Heart left ventricle (tissue), 16 donors: ENCODE data around the gene ARHGEF11. TPM values are rescaled to one million over a fixed set of nuclear protein-coding genes. Genes with fewer than 3 reads are reported as not detected.

Experiments
- ATAC-seq, 4 donors: fragments of 200-7000 bp; cut with Tn5 transposase; one replicate each; pipeline ENCODE4 v1.9.1; 2020 to 2022; ENCODE audit warnings: moderate library complexity in 4 of 4, mild to moderate bottlenecking in 3 of 4, moderate number of reproducible peaks in 1 of 4
- DNase-seq, 5 donors: peaks; one replicate each; pipeline ENCODE4 v3.0.0-alpha.2; 2020
- H3K27ac ChIP-seq, 12 donors: fragments of 200-600 bp; sonication (generic) in 4 of 12; one replicate each; pipeline versions ENCODE4 v1.5.0 to v1.8.0; 2016 to 2022; ENCODE audit warnings: mild to moderate bottlenecking in 2 of 12
- H3K27me3 ChIP-seq, 9 donors: fragments of 200-600 bp; sonication (generic) in 2 of 9; one replicate each; pipeline versions ENCODE4 v1.5.1 to v1.8.0; 2016 to 2022; ENCODE audit warnings: mild to moderate bottlenecking in 3 of 9
- H3K36me3 ChIP-seq, 9 donors: fragments of 200-600 bp; sonication (generic) in 2 of 9; one replicate each; pipeline versions ENCODE4 v1.5.0 to v1.8.0; 2018 to 2022; ENCODE audit warnings: mild to moderate bottlenecking in 2 of 9
- H3K4me1 ChIP-seq, 12 donors: fragments of 200-600 bp; sonication (generic) in 4 of 12; one replicate each; pipeline versions ENCODE4 v1.5.0 to v1.8.0; 2016 to 2022; ENCODE audit warnings: mild to moderate bottlenecking in 3 of 12
- H3K4me3 ChIP-seq, 12 donors: fragments of 200-600 bp; sonication (generic) in 4 of 12; one replicate each; pipeline versions ENCODE4 v1.5.0 to v1.8.0; 2017 to 2022; ENCODE audit warnings: mild to moderate bottlenecking in 9 of 12, moderate library complexity in 4 of 12
- H3K9me3 ChIP-seq, 12 donors: fragments of 200-600 bp; sonication (generic) in 4 of 12; one replicate each; pipeline versions ENCODE4 v1.5.0 to v1.8.0; 2016 to 2022; ENCODE audit warnings: mild to moderate bottlenecking in 1 of 12
- CTCF ChIP-seq, 12 donors: fragments of 200-600 bp; sonication (generic) in 4 of 12; IDR thresholded peaks; one replicate each; pipeline versions ENCODE4 v1.5.0 to v1.8.0; 2018 to 2022; ENCODE audit warnings: antibody characterized with exemption in 12 of 12, mild to moderate bottlenecking in 5 of 12
- POLR2A ChIP-seq, 2 donors: fragments of 450-650 bp; IDR thresholded peaks; one replicate each; pipeline ENCODE4 v1.6.1; 2017; ENCODE audit warnings: antibody characterized with exemption in 2 of 2, mild to moderate bottlenecking in 2 of 2, moderate library complexity in 2 of 2
- WGBS, 4 donors: extraction: QIAGEN DNeasy Blood & Tissue Kit in 2 of 4; methylation state at CpG; one replicate each; pipeline versions ENCODE4 v1.1.5 to v1.1.7; 2013 to 2018; 5-methylcytosine and 5-hydroxymethylcytosine counted together
- intact Hi-C, 10 donors: fragments of 100-400 bp; cut with DNase I; formaldehyde crosslinking; loops; one replicate each; pipeline versions ENCODE4 v1.11.1 to v1.14.2; 2022
- polyA plus RNA-seq, 2 donors: library from polyadenylated mRNA; stranded (reverse); fragments of 200-250 nt; gene quantifications; one replicate each; pipeline ENCODE4 v1.2.3, GENCODE V29; 2013
- total RNA-seq, 9 donors: library from RNA; depleted of rRNA in 2 of 9; stranded (reverse); fragments of >200 nt in 2 of 9; fragmentation: NEBNext Ultra II Directional in 3 of 9; extraction: Animal tissue kit (Norgen Biotek cat#: 25700) in 3 of 9; gene quantifications; one replicate each; pipeline versions ENCODE4 v1.1.0 to v1.2.4, GENCODE V29; 2016 to 2023
- donor health status: ischemic (EF 13 %, LVEDD 7.1; RV severe dilation, severe dysfunction).
- donor health status: healthy with polysubstance abuse.
- donor health status: DM: no; HTN: yes; CAD: no.
- donor health status: DM: no; HTN: no; CAD: no.
- donor health status: ischemic (EF 25% LVEDD 6.9; RV normal size, moderate dysfunction).
- donor health status: ischemic (EF 25% LVEDD 5.7; RV mildly dilated, moderate dysfunction).
- donor health status: healthy.
- donor health status: DM: yes; HTN: yes; CAD: no.
- donor health status: ischemic (EF 35%, LVEDD 5.7; RV mildly dilated, moderate dysfunction).
- donor health status: nonischemic (EF 11% LVEDD 7.7; RV severe dilation, severe dysfunction).
- donor health status: DM: yes; HTN: yes; CAD: no.
- donor health status: PGD.
- donor health status: ischemic (EF 29% LVEDD 5.4; RV normal size, mild dysfunction).
- donor health status: nonischemic (EF 23%, LVEDD 6.1; RV moderate dilation, normal function).

The ARHGEF11 gene
- total and polyA plus RNA-seq, 11 donors: 12.2 to 44.1 (median 30.0) TPM

- Histone ChIP-seq H3K4me3 (no peak overlapping the region), H3K27me3 (peaks cover 0 to 27% (median 0%) of the 10 kb centered on the region in 9 donors), H3K36me3 (peaks cover 0 to 64% (median 27%) of the 10 kb centered on the region in 9 donors), H3K9me3 (no peaks in the 10 kb centered on the region), H3K4me1 (peaks cover 0 to 75% (median 31%) of the 10 kb centered on the region in 12 donors), H3K27ac (no peak overlapping the region)
- no peak for ATAC-seq
- intact Hi-C loops: no loop called here
- TF ChIP-seq POLR2A (IDR thresholded peaks at IDR 0.05) (no peak), CTCF (IDR thresholded peaks at IDR 0.05) (no peak)
- 95 to 97% (median 95%) methylated on average over 13 to 16 of the region's 16 CpGs for WGBS, 4 donors
- DNase-seq: peak in 1 of 5 donors; percentile 44
Observed at GRCh38 chr1:156906206-156906906, 139.2 kb downstream of the ARHGEF11 start.

GRCh38 chr1:156905651-156906050 lies 139.9 kb downstream of the ARHGEF11 start:
- WGBS, 4 donors: 42 to 66% (median 61%) methylated on average over 4 of the region's 4 CpGs
- Histone ChIP-seq H3K4me1 (peaks cover 0 to 81% (median 38%) of the 10 kb centered on the region in 12 donors), H3K27me3 (peaks cover 0 to 27% (median 0%) of the 10 kb centered on the region in 9 donors), H3K36me3 (peaks cover 0 to 59% (median 24%) of the 10 kb centered on the region in 9 donors), H3K4me3 (no peak overlapping the region), H3K9me3 (no peaks in the 10 kb centered on the region), H3K27ac (no peak overlapping the region)
- intact Hi-C loops: no loop called here
- ATAC-seq: no peak
- no peak for TF ChIP-seq CTCF (IDR thresholded peaks at IDR 0.05)
- TF ChIP-seq POLR2A (IDR thresholded peaks at IDR 0.05): no peak
- no peak for DNase-seq

GRCh38 chr1:156905176-156905575 lies 140.4 kb downstream of the ARHGEF11 start:
- no peak for TF ChIP-seq POLR2A (IDR thresholded peaks at IDR 0.05)
- Histone ChIP-seq H3K27ac (no peak overlapping the region), H3K4me3 (no peak overlapping the region), H3K27me3 (peaks cover 0 to 27% (median 0%) of the 10 kb centered on the region in 9 donors), H3K36me3 (peaks cover 0 to 55% (median 24%) of the 10 kb centered on the region in 9 donors), H3K4me1 (peaks cover 0 to 81% (median 43%) of the 10 kb centered on the region in 12 donors), H3K9me3 (no peaks in the 10 kb centered on the region)
- ATAC-seq (no peak), DNase-seq (peak in 1 of 5 donors; percentile 59)
- 76 to 89% (median 81%) methylated on average over 13 to 16 of the region's 16 CpGs for WGBS, 4 donors
- intact Hi-C loops: no loop called here

- TF ChIP-seq POLR2A (IDR thresholded peaks at IDR 0.05): no peak
- TF ChIP-seq CTCF (IDR thresholded peaks at IDR 0.05): no peak
- intact Hi-C loops: no loop called here
- Histone ChIP-seq H3K27ac (peak overlapping the region in 6 of 12 donors; percentile 20 to 57 (median 29)), H3K27me3 (peaks cover 0 to 19% (median 0%) of the 10 kb centered on the region in 9 donors), H3K4me1 (peaks cover 1 to 86% (median 51%) of the 10 kb centered on the region in 12 donors), H3K36me3 (peaks cover 0 to 47% (median 24%) of the 10 kb centered on the region in 9 donors), H3K4me3 (no peak overlapping the region), H3K9me3 (no peaks in the 10 kb centered on the region)
- WGBS, 4 donors: 65 to 73% (median 69%) methylated on average over 16 to 19 of the region's 19 CpGs
- ATAC-seq (peak in 2 of 4 donors; percentile 12 to 50), DNase-seq (peak in 2 of 5 donors; percentile 44 to 46)
Observed at GRCh38 chr1:156904187-156904959, 141.2 kb downstream of the ARHGEF11 start.
